SK-N-SH (cell line): ENCODE measurements around the gene TSHR. TPM values are rescaled to one million over a fixed set of nuclear protein-coding genes. Genes with fewer than 3 reads are reported as not detected.

ENCODE experiments used
- CTCF ChIA-PET: fragments of 300-600, 350-600 bp; formaldehyde crosslinking; extraction: SDS; loops from one replicate; lab custom pipeline; 2021; lab: Yijun Ruan, JAX
- POLR2A ChIA-PET: fragments of 350-600 bp; sonication (Branson Sonifier 250); formaldehyde crosslinking; extraction: SDS; loops from one replicate; lab custom pipeline; 2020; ENCODE audit warnings: antibody characterized with exemption, inconsistent platforms; lab: Yijun Ruan, JAX
- DNase-seq: peaks from one replicate; pipeline ENCODE4 v3.0.0; 2012
- H2AFZ ChIP-seq: fragments of 200-600 bp; sonication (generic); 2 replicates; pipeline ENCODE4 v1.8.1; 2016; ENCODE audit warnings: antibody characterized with exemption, mild to moderate bottlenecking, low read depth
- H3F3A ChIP-seq: fragments of 200-600 bp; sonication (generic); replicated peaks from 2 replicates; pipeline ENCODE3; 2016; ENCODE audit warnings: antibody characterized with exemption, mild to moderate bottlenecking; ENCODE audit not compliant: insufficient read depth
- H3K27ac ChIP-seq, 2 experiments: fragments of 200-500 bp in 1 of 2; fragments of 200-600 bp in 1 of 2; sonication (Bioruptor generic) in 1 of 2; sonication (generic), shearing (Covaris generic) in 1 of 2; 2 replicates each; pipeline versions ENCODE4 v1.5.1 to v1.6.1; 2014 to 2016; ENCODE audit warnings: low read depth in 2 of 2, inconsistent platforms in 1 of 2, low read length in 1 of 2, mild to moderate bottlenecking in 1 of 2, mixed read lengths in 1 of 2
- H3K27me3 ChIP-seq: fragments of 200-600 bp; sonication (generic), shearing (Covaris generic); 2 replicates; pipeline ENCODE4 v1.6.1; 2016; ENCODE audit warnings: mixed run types; ENCODE audit not compliant: insufficient read depth
- H3K36me3 ChIP-seq, 2 experiments: fragments of 200-500 bp in 1 of 2; fragments of 200-600 bp in 1 of 2; sonication (Bioruptor generic) in 1 of 2; sonication (generic) in 1 of 2; replicated peaks in 1 of 2; 2 replicates each; pipeline versions ENCODE3 to v1.5.1; 2014 to 2016; ENCODE audit warnings: low read length in 1 of 2, mild to moderate bottlenecking in 1 of 2; ENCODE audit not compliant: insufficient read depth in 2 of 2, control insufficient read depth in 1 of 2
- H3K4me1 ChIP-seq, 2 experiments: fragments of 200-500 bp in 1 of 2; fragments of 200-600 bp in 1 of 2; sonication (Bioruptor generic) in 1 of 2; sonication (generic), shearing (Covaris generic) in 1 of 2; 2 replicates each; pipeline versions ENCODE4 v1.5.1 to v1.6.1; 2014 to 2016; ENCODE audit warnings: low read depth in 1 of 2, low read length in 1 of 2, mixed run types in 1 of 2; ENCODE audit not compliant: insufficient read depth in 2 of 2, control insufficient read depth in 1 of 2
- H3K4me2 ChIP-seq: fragments of 200-600 bp; sonication (generic), shearing (Covaris generic); 2 replicates; pipeline ENCODE4 v1.6.1; 2017; ENCODE audit warnings: mixed run types
- H3K4me3 ChIP-seq, 2 experiments: fragments of 200-500 bp in 1 of 2; fragments of 200-600 bp in 1 of 2; sonication (Bioruptor generic) in 1 of 2; sonication (generic), shearing (Covaris generic) in 1 of 2; 2 replicates each; pipeline versions ENCODE4 v1.5.1 to v1.8.1; 2014 to 2016; ENCODE audit warnings: low read depth in 2 of 2, inconsistent platforms in 1 of 2, low read length in 1 of 2, mild to moderate bottlenecking in 1 of 2, mixed read lengths in 1 of 2, moderate library complexity in 1 of 2
- H3K79me2 ChIP-seq: fragments of 200-600 bp; sonication (generic); 2 replicates; pipeline ENCODE4 v1.8.1; 2017; ENCODE audit warnings: mild to moderate bottlenecking; ENCODE audit not compliant: insufficient read depth
- H3K9ac ChIP-seq: fragments of 200-600 bp; sonication (generic); 2 replicates; pipeline ENCODE4 v1.6.1; 2017; ENCODE audit warnings: mixed run types
- H3K9me2 ChIP-seq: fragments of 200-600 bp; sonication (generic); 2 replicates; pipeline ENCODE4 v1.6.1; 2017; ENCODE audit warnings: mixed run types
- H3K9me3 ChIP-seq: fragments of 200-600 bp; sonication (generic); 2 replicates; pipeline ENCODE4 v1.6.1; 2017; ENCODE audit warnings: mixed run types, mild to moderate bottlenecking, moderate library complexity
- H4K20me1 ChIP-seq: fragments of 200-600 bp; sonication (generic); 2 replicates; pipeline ENCODE4 v1.6.1; 2017; ENCODE audit warnings: mild to moderate bottlenecking, mixed run types; ENCODE audit not compliant: insufficient read depth
- CTCF ChIP-seq: fragments of 200-600 bp; sonication (generic); IDR thresholded peaks from 2 replicates; pipeline ENCODE4 v1.6.1; 2017; ENCODE audit warnings: antibody characterized with exemption, mild to moderate bottlenecking, moderate library complexity
- EZH2phosphoT487 ChIP-seq: fragments of 200-600 bp; sonication (generic); IDR thresholded peaks from 2 replicates; pipeline ENCODE4 v1.6.1; 2017; ENCODE audit warnings: low read depth, mixed run types, mild to moderate bottlenecking, antibody characterized with exemption, moderate library complexity, borderline replicate concordance
- FOSL2 ChIP-seq: IDR thresholded peaks from 2 replicates; pipeline ENCODE4 v1.4.0; 2012; ENCODE audit warnings: low read depth, mild to moderate bottlenecking, moderate library complexity, borderline replicate concordance
- JUND ChIP-seq: IDR thresholded peaks from 2 replicates; pipeline ENCODE4 v1.4.0; 2012
- MXI1 ChIP-seq: IDR thresholded peaks from 2 replicates; pipeline ENCODE4 v1.6.1; 2012; ENCODE audit warnings: mild to moderate bottlenecking, low read depth, low read length, improper control_type of control experiment
- RAD21 ChIP-seq: IDR thresholded peaks from 2 replicates; pipeline ENCODE4 v1.6.1; 2012; ENCODE audit warnings: mild to moderate bottlenecking, low read length
- RFX5 ChIP-seq: IDR thresholded peaks from 2 replicates; pipeline ENCODE4 v1.6.1; 2012; ENCODE audit warnings: mild to moderate bottlenecking, improper control_type of control experiment, low read length
- SMC3 ChIP-seq: IDR thresholded peaks from 2 replicates; pipeline ENCODE4 v1.6.1; 2012; ENCODE audit warnings: low read depth, low read length, improper control_type of control experiment
- TEAD4 ChIP-seq: IDR thresholded peaks from 2 replicates; pipeline ENCODE4 v1.4.0; 2012; ENCODE audit warnings: mild to moderate bottlenecking, borderline replicate concordance; ENCODE audit not compliant: insufficient read depth
- WGBS: methylation state at CpG from one replicate; pipeline ENCODE4 v1.1.6; 2017; ENCODE audit warnings: low lambda C conversion rate; 5-methylcytosine and 5-hydroxymethylcytosine counted together
- polyA plus RNA-seq, 3 experiments: library from polyadenylated mRNA; depleted of rRNA; stranded (reverse); fragments of >200 nt; gene quantifications; 2 replicates each; pipeline ENCODE4 v1.2.3, GENCODE V29; 2012
- TF ChIP-seq, protein P1 (sequence below): IDR thresholded peaks from 2 replicates; pipeline ENCODE4; 2012
- TF ChIP-seq, protein P2 (sequence below): IDR thresholded peaks from 2 replicates; pipeline ENCODE4 v1.4.0; 2012; ENCODE audit warnings: low read depth
- TF ChIP-seq, protein P3 (sequence below): IDR thresholded peaks from 2 replicates; pipeline ENCODE4 v1.4.0; 2012; ENCODE audit warnings: low read depth, borderline replicate concordance

Gene TSHR
- polyA plus RNA-seq, 1 of the 3 experiments (the other 2 are of a cell fraction) = not detected

GRCh38 chr14:80987235-80988032, 32.0 kb downstream of the TSHR start:
- H2AFZ ChIP-seq = no peak overlapping the region
- H3K36me3 ChIP-seq = no peaks in the 10 kb centered on the region
- WGBS = 3% methylated on average over 6 of the region's 6 CpGs
- H3K9me2 ChIP-seq = no peaks in the 10 kb centered on the region
- H3K27ac ChIP-seq = no peak overlapping the region
- no peaks in the 10 kb centered on the region; a peak in 1 of 4 replicates for H3K4me1 ChIP-seq
- H3K79me2 ChIP-seq = no peaks in the 10 kb centered on the region
- ChIA-PET CTCF (interaction anchor here (0.6 to 3.2 kb wide), 28 partner anchors 9 to 932 kb away, joined by 3 to 42 read pairs (median 4); partner anchors contain the start of gene TSHR), POLR2A (no interaction called here)
- H3F3A ChIP-seq = no peaks in the 10 kb centered on the region
- no peaks in the 10 kb centered on the region for H3K9me3 ChIP-seq
- peak; percentile 69 for DNase-seq
- peak overlapping the region in 1 of 2 experiments; percentile 42; a peak in 1 of 4 replicates for H3K4me3 ChIP-seq
- H3K27me3 ChIP-seq = peaks cover 13% of the 10 kb centered on the region; the same call in 1 of the 2 replicates
- no peak overlapping the region for H3K4me2 ChIP-seq
- no peaks in the 10 kb centered on the region for H4K20me1 ChIP-seq
- peak; percentile 85 for TF ChIP-seq RAD21
- TF ChIP-seq FOSL2 = no peak; the same call in 1 of the 2 replicates
- TF ChIP-seq, protein P1, sequence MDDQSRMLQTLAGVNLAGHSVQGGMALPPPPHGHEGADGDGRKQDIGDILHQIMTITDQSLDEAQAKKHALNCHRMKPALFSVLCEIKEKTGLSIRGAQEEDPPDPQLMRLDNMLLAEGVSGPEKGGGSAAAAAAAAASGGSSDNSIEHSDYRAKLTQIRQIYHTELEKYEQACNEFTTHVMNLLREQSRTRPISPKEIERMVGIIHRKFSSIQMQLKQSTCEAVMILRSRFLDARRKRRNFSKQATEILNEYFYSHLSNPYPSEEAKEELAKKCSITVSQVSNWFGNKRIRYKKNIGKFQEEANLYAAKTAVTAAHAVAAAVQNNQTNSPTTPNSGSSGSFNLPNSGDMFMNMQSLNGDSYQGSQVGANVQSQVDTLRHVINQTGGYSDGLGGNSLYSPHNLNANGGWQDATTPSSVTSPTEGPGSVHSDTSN = 0 out of 2 replicates have a peak, but pooled peaks have one; percentile 41
- TF ChIP-seq, protein P2, sequence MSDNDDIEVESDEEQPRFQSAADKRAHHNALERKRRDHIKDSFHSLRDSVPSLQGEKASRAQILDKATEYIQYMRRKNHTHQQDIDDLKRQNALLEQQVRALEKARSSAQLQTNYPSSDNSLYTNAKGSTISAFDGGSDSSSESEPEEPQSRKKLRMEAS = 0 out of 2 replicates have a peak, but pooled peaks have one; percentile 19
- TF ChIP-seq SMC3 = peak; percentile 78
- TF ChIP-seq MXI1 = peak; percentile 42; the same call in 1 of the 2 replicates
- TF ChIP-seq JUND = no peak
- TF ChIP-seq CTCF = peak; percentile 97
- no peak for TF ChIP-seq RFX5
- TF ChIP-seq EZH2phosphoT487 = no peak
- H3K9ac ChIP-seq = no peak overlapping the region

DNA sequence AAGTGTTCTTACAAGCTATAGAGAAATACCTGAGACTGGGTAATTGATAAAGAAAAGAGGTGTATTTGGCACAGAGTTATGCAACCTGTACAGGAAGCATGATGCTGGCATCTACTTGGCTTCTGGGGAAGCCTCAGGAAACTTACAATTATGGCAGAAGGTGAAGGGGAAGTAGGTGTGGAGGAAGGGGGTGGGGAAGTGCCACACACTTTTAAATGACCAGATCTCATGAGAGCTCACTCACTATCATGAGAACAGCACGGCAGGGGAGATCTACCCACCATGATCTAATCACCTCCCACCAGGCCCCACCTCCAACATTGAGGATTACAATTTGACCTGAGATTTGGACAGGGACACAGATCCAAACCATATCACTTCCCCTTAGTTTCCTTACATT, 32.8 kb downstream of the TSHR start:
- Histone ChIP-seq H3K79me2 (no peaks in the 10 kb centered on the region), H4K20me1 (no peaks in the 10 kb centered on the region), H3F3A (no peaks in the 10 kb centered on the region), H3K4me2 (no peak overlapping the region), H3K9me3 (no peaks in the 10 kb centered on the region), H3K9ac (no peak overlapping the region), H3K36me3 (no peaks in the 10 kb centered on the region), H3K9me2 (no peaks in the 10 kb centered on the region), H3K4me3 (no peak overlapping the region), H3K27me3 (peaks cover 13% of the 10 kb centered on the region; the same call in 1 of the 2 replicates), H3K27ac (no peak overlapping the region), H3K4me1 (no peaks in the 10 kb centered on the region; a peak in 1 of 4 replicates), H2AFZ (no peak overlapping the region)
- CTCF ChIA-PET = interaction anchor here (0.7 to 3.2 kb wide), 9 partner anchors 8 to 932 kb away, joined by 3 to 17 read pairs (median 7); partner anchors contain the start of gene TSHR
- 28% methylated on average over 1 of the region's 1 CpG for WGBS
- no peak for DNase-seq
- TF ChIP-seq, protein P3, sequence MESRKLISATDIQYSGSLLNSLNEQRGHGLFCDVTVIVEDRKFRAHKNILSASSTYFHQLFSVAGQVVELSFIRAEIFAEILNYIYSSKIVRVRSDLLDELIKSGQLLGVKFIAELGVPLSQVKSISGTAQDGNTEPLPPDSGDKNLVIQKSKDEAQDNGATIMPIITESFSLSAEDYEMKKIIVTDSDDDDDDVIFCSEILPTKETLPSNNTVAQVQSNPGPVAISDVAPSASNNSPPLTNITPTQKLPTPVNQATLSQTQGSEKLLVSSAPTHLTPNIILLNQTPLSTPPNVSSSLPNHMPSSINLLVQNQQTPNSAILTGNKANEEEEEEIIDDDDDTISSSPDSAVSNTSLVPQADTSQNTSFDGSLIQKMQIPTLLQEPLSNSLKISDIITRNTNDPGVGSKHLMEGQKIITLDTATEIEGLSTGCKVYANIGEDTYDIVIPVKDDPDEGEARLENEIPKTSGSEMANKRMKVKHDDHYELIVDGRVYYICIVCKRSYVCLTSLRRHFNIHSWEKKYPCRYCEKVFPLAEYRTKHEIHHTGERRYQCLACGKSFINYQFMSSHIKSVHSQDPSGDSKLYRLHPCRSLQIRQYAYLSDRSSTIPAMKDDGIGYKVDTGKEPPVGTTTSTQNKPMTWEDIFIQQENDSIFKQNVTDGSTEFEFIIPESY = no peak
- TF ChIP-seq, protein P2 = no peak
- no peak for TF ChIP-seq RFX5
- no peak for TF ChIP-seq TEAD4
- POLR2A ChIA-PET = no interaction called here
